Right lobe of liver (tissue), 6 donors: ENCODE data around the gene SLC15A2. TPM values are rescaled to one million over a fixed set of nuclear protein-coding genes. Genes with fewer than 3 reads are reported as not detected.

Experiments used
- ATAC-seq, 4 donors: fragments of 200-7000 bp; cut with Tn5 transposase; one replicate each; pipeline ENCODE4 v1.9.1; 2020; ENCODE audit warnings: mild to moderate bottlenecking in 4 of 4, moderate library complexity in 4 of 4
- DNase-seq, 3 donors: peaks; one replicate each; pipeline ENCODE4 v3.0.0-alpha.2; 2020
- H3K27ac ChIP-seq, 3 donors: fragments of 200-600 bp; one replicate each; pipeline ENCODE4 v1.8.0; 2022
- H3K27me3 ChIP-seq, 2 donors: fragments of 200-600 bp; one replicate each; pipeline ENCODE4 v1.8.0; 2022
- H3K36me3 ChIP-seq, 4 donors: fragments of 200-600 bp; sonication (generic) in 1 of 4; one replicate each; pipeline versions ENCODE4 v1.5.1 to v1.8.0; 2017 to 2022; ENCODE audit warnings: control low read depth in 1 of 4
- H3K4me1 ChIP-seq, 4 donors: fragments of 200-600 bp; sonication (generic) in 1 of 4; one replicate each; pipeline versions ENCODE4 v1.5.1 to v1.8.0; 2017 to 2022; ENCODE audit warnings: control low read depth in 1 of 4
- H3K4me3 ChIP-seq, 3 donors: fragments of 200-600 bp; one replicate each; pipeline ENCODE4 v1.8.0; 2022
- H3K9me3 ChIP-seq, 4 donors: fragments of 200-600 bp; sonication (generic) in 1 of 4; one replicate each; pipeline versions ENCODE4 v1.5.1 to v1.8.0; 2017 to 2022; ENCODE audit warnings: control low read depth in 1 of 4
- CTCF ChIP-seq, 4 donors: fragments of 200-600 bp in 3 of 4; fragments of 450-650 bp in 1 of 4; IDR thresholded peaks; one replicate each; pipeline versions ENCODE4 v1.5.1 to v1.8.0; 2016 to 2022; ENCODE audit warnings: antibody characterized with exemption in 4 of 4, mild to moderate bottlenecking in 2 of 4
- POLR2A ChIP-seq: fragments of 450-650 bp; IDR thresholded peaks from one replicate; pipeline ENCODE4 v1.6.1; 2017; ENCODE audit warnings: antibody characterized with exemption, mild to moderate bottlenecking
- WGBS: methylation state at CpG from one replicate; pipeline ENCODE4 v1.1.6; 2018; ENCODE audit warnings: low coverage, low lambda C conversion rate; ENCODE audit not compliant: insufficient coverage; ENCODE audit errors: missing lambda C conversion rate; 5-methylcytosine and 5-hydroxymethylcytosine counted together
- intact Hi-C, 2 donors: fragments of 100-400 bp; cut with DNase I; formaldehyde crosslinking; loops; one replicate each; pipeline versions ENCODE4 v1.11.2 to v1.14.1; 2022
- total RNA-seq, 6 experiments: library from RNA; depleted of rRNA in 2 of 6; stranded (reverse); fragments of >200 nt in 2 of 6; fragmentation: NEBNext Ultra II Directional in 3 of 6; extraction: Animal tissue kit (Norgen Biotek cat#: 25700) in 3 of 6; gene quantifications; one replicate each; pipeline versions ENCODE4 v1.1.0 to v1.2.4, GENCODE V29; 2016 to 2023
- donor health status: DM: no; HTN: yes; CAD: no.
- donor health status: DM: no; HTN: no; CAD: no.
- donor health status: DM: no; HTN: no; CAD: no.
- donor health status: DM: no; HTN: yes; CAD: no.
- donor health status: DM: no; HTN: yes; CAD: no.

Gene SLC15A2
- total RNA-seq, 6 experiments from 2014 or later = 0.18 to 1.7 (median 0.97) TPM

- no peak overlapping the region for H3K27ac ChIP-seq
- WGBS = 25% methylated on average over 1 of the region's 1 CpG
- no peaks in the 10 kb centered on the region for H3K4me1 ChIP-seq
- no peaks in the 10 kb centered on the region for H3K27me3 ChIP-seq
- intact Hi-C loops = no loop called here
- DNase-seq (no peak), ATAC-seq (no peak)
- TF ChIP-seq CTCF (IDR thresholded peaks at IDR 0.05) = peak in 1 of 4 donors; percentile 19
- TF ChIP-seq POLR2A = no peak
- H3K9me3 ChIP-seq = no peaks in the 10 kb centered on the region
- H3K4me3 ChIP-seq = no peak overlapping the region
- no peaks in the 10 kb centered on the region for H3K36me3 ChIP-seq
Measured at GRCh38 chr3:121883507-121883906, 10.7 kb upstream of the SLC15A2 start.

DNA sequence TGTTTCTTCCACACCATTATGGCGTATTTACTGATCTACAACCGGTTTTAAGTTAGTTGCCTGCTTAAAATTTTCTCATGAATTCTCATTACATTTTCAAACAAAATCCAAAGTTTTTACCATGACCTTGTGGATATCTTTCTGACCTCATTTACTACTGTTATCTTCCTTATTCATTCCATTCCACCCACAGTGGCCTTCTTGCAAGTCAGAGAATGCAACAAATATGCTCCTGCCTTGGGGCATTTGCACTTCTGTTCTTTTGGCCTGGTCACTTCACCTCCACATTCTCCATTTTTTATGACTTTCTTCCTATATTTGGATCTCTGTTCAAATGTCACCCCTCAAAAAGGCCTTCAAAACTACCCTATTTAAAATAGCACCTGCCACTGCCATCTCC lies 8.8 kb upstream of the SLC15A2 start:
- no peaks in the 10 kb centered on the region for H3K27me3 ChIP-seq
- no peaks in the 10 kb centered on the region for H3K9me3 ChIP-seq
- intact Hi-C loops = no loop called here
- no peak for ATAC-seq
- no peaks in the 10 kb centered on the region for H3K4me1 ChIP-seq
- no peaks in the 10 kb centered on the region for H3K36me3 ChIP-seq
- 84% methylated on average over 2 of the region's 2 CpGs for WGBS
- TF ChIP-seq POLR2A = no peak
- no peak for TF ChIP-seq CTCF (IDR thresholded peaks at IDR 0.05)
- no peak overlapping the region for H3K4me3 ChIP-seq
- DNase-seq = no peak
- no peak overlapping the region for H3K27ac ChIP-seq

DNA sequence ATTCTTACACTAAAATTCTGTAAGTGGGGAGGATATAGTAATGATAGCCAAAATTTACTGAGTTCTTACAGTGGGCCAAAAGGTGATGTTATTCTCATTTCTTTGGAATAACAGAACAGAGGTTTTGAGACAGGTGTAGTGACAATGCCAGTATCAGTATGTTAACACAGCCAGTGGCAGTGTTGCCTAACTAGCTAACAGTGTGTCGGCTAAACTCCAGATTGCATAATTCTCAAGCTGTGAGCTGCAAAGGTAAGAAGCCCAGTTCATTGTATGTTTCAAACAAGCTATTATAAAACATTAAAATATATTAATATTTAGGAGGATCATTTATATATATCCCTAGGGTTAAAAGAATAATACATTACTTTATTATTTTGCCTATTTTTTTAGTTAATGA lies 920 bp downstream of the SLC15A2 start:
- peak in 1 of 3 donors; percentile 56 for DNase-seq
- Histone ChIP-seq H3K4me1 (peaks cover 0 to 9% (median 0%) of the 10 kb centered on the region in 4 donors), H3K36me3 (no peaks in the 10 kb centered on the region), H3K4me3 (no peak overlapping the region), H3K9me3 (no peaks in the 10 kb centered on the region), H3K27ac (no peak overlapping the region), H3K27me3 (no peaks in the 10 kb centered on the region)
- peak; percentile 86 to 100 (median 92) for ATAC-seq
- intact Hi-C loops = no loop called here
- no peak for TF ChIP-seq POLR2A
- no peak for TF ChIP-seq CTCF (IDR thresholded peaks at IDR 0.05)
- WGBS = 6% methylated on average over 1 of the region's 1 CpG

DNA sequence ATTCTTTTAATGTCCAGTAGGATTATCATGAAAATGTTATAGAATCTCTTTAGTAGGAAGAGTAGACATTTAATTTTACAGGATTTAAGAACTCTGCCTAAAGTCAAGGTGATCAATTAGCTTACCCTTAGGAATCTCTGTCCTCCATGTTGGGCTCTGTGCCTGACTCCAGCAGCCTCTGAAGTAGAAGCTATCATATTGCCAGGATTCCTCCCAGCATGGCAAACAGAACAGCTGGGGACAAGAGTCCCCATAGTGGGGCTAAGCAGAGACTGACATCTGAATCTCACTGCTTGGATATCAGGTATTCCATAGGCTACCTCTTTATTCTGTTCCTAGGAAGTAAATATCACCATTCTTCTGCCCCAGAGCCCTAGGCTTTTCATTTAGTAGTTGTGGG lies 1.5 kb downstream of the SLC15A2 start:
- Histone ChIP-seq H3K9me3 (no peaks in the 10 kb centered on the region), H3K27ac (no peak overlapping the region), H3K4me3 (no peak overlapping the region), H3K27me3 (no peaks in the 10 kb centered on the region), H3K36me3 (no peaks in the 10 kb centered on the region), H3K4me1 (peaks cover 0 to 9% (median 0%) of the 10 kb centered on the region in 4 donors)
- TF ChIP-seq POLR2A (no peak), CTCF (IDR thresholded peaks at IDR 0.05) (no peak)
- no peak for ATAC-seq
- DNase-seq = no peak
- intact Hi-C loops = no loop called here

GRCh38 chr3:121896823-121897222 lies 2.6 kb downstream of the SLC15A2 start:
- no peak overlapping the region for H3K4me3 ChIP-seq
- ATAC-seq (no peak), DNase-seq (no peak)
- TF ChIP-seq CTCF (IDR thresholded peaks at IDR 0.05) (no peak), POLR2A (no peak)
- H3K27ac ChIP-seq = no peak overlapping the region
- no peaks in the 10 kb centered on the region for H3K27me3 ChIP-seq
- intact Hi-C loops = no loop called here
- no peaks in the 10 kb centered on the region for H3K36me3 ChIP-seq
- H3K4me1 ChIP-seq = peaks cover 0 to 9% (median 0%) of the 10 kb centered on the region in 4 donors
- no peaks in the 10 kb centered on the region for H3K9me3 ChIP-seq
